Kidney (tissue), 14 donors: Measurements from ENCODE around the gene NACAD. TPM values are rescaled to one million over a fixed set of nuclear protein-coding genes. Genes with fewer than 3 reads are reported as not detected.

Experiments used
- DNase-seq, 5 donors: peaks; one replicate each; pipeline ENCODE4 v3.0.0-alpha.2; 2013 to 2020
- FAIRE-seq: peaks from 2 replicates; lab custom pipeline; 2012; peaks lifted over from hg19 to GRCh38; lab: Jason Lieb, UNC
- H3K27ac ChIP-seq, 2 donors: one replicate each; pipeline ENCODE4 v1.7.0; 2013; ENCODE audit warnings: low read depth in 2 of 2, low read length in 2 of 2, inconsistent platforms in 1 of 2
- H3K27me3 ChIP-seq: one replicate; pipeline ENCODE4 v1.7.1; 2013; ENCODE audit warnings: low read length, inconsistent platforms; ENCODE audit not compliant: control insufficient read depth, insufficient read depth
- H3K36me3 ChIP-seq, 3 donors: one replicate each; pipeline versions ENCODE4 v1.7.0 to v1.7.1; 2013; ENCODE audit warnings: low read length in 3 of 3, control low read depth in 1 of 3, inconsistent platforms in 1 of 3; ENCODE audit not compliant: insufficient read depth in 3 of 3, control insufficient read depth in 2 of 3
- H3K4me1 ChIP-seq, 3 donors: one replicate each; pipeline versions ENCODE4 v1.7.0 to v1.7.1; 2013; ENCODE audit warnings: low read length in 3 of 3, inconsistent platforms in 1 of 3, low read depth in 1 of 3; ENCODE audit not compliant: control insufficient read depth in 2 of 3, insufficient read depth in 2 of 3
- H3K4me3 ChIP-seq, 3 donors: one replicate each; pipeline versions ENCODE4 v1.7.0 to v1.8.1; 2013; ENCODE audit warnings: low read length in 3 of 3, control low read depth in 1 of 3, inconsistent platforms in 1 of 3
- H3K9ac ChIP-seq, 3 donors: one replicate each; pipeline versions ENCODE4 v1.7.0 to v1.7.1; 2013; ENCODE audit warnings: low read length in 3 of 3, control low read depth in 1 of 3, inconsistent platforms in 1 of 3
- H3K9me3 ChIP-seq, 3 donors: one replicate each; pipeline versions ENCODE4 v1.7.0 to v1.7.1; 2013; ENCODE audit warnings: low read length in 3 of 3, control low read depth in 1 of 3, inconsistent platforms in 1 of 3; ENCODE audit not compliant: control insufficient read depth in 2 of 3, insufficient read depth in 1 of 3
- CTCF ChIP-seq: IDR thresholded peaks from 3 replicates; pipeline ENCODE4 v1.5.1; 2012; ENCODE audit warnings: mild to moderate bottlenecking, moderate library complexity, borderline replicate concordance; ENCODE audit not compliant: insufficient read depth; ENCODE audit errors: extremely low read depth
- intact Hi-C: fragments of 100-400 bp; cut with DNase I; formaldehyde crosslinking; loops from one replicate; pipeline ENCODE4 v1.11.1; 2022
- polyA plus RNA-seq: library from polyadenylated mRNA; stranded (reverse); fragments of 350-450 nt; fragmentation: Illumina TruSeq; extraction: RNeasy Lipid Tissue Mini Kit (QIAGEN cat#74804); gene quantifications from one replicate; pipeline ENCODE4 v1.2.3, GENCODE V29; 2014; ENCODE audit warnings: low read depth, low replicate concordance; ENCODE audit not compliant: insufficient read depth
- total RNA-seq: library from RNA; stranded (reverse); fragmentation: NEBNext Ultra II Directional; extraction: Animal tissue kit (Norgen Biotek cat#: 25700); gene quantifications from one replicate; pipeline ENCODE4 v1.2.1, GENCODE V29; 2021
- donor health status: control.
- donor health status: control.
- donor health status: control.
- donor health status: control.
- donor health status: control.
- donor health status: DM: yes; HTN: yes; CAD: no.
- donor health status: Normal renal cell carcinoma (clear cell type).

The NACAD gene
- total and polyA plus RNA-seq, 2 donors from 2014 or later = 4.2 to 5.0 TPM

DNA sequence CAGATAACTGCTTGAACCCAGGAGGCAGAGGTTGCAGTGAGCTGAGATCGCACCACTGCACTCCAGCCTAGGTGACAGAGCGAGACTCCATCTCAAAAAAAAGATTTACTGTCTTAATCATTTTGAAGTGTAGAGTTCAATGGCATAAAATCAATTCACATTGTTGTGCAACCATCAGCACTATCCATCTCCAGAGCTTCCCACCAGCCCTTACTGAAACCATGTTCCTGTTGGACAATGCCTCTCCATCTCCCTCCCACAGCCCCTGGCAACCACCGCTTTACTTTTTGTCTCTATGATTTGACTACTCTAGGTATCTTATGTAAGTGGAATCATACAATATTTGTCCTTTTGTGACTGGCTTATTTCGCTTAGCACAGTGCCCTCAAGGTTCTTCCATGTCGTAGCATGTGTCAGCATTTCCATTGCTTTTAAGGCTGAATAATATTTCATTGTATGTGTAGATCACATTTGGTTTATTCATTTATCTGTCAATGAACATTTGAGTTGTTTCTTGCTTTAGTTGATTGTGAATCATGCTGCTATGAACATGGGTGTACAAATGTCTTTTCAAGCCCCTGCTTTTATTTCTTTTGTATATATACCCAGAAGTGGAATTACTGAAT lies 33.1 kb downstream of the NACAD start:
- Histone ChIP-seq H3K36me3 (peaks cover 0 to 2% (median 0%) of the 10 kb centered on the region in 3 donors), H3K4me3 (no peak overlapping the region), H3K27me3 (no peaks in the 10 kb centered on the region), H3K9me3 (no peaks in the 10 kb centered on the region), H3K4me1 (no peaks in the 10 kb centered on the region), H3K9ac (no peak overlapping the region), H3K27ac (no peak overlapping the region)
- DNase-seq (no peak), FAIRE-seq (no peak)
- intact Hi-C loops = no loop called here
- TF ChIP-seq CTCF = no peak

DNA sequence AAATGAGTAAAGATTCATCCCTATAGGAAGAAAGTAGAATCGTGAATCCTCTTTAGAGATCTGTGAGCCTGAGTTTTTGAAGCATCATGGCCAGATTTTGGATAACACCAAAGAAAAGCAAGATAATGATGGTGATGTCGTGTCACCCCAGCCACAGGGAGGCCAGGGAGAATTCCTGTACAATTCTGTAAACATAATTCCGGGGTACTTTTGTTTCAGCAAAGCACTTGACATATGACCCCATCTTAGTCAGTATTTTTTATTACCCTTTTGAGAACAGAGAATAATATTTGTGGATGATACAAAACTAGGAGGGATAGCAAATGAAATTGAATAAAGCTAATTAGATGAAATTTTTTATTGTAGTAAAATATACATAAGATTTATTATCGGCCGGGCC lies 33.8 kb downstream of the NACAD start:
- FAIRE-seq = no peak
- no peak for DNase-seq
- Histone ChIP-seq H3K4me3 (no peak overlapping the region), H3K27ac (no peak overlapping the region), H3K9ac (no peak overlapping the region), H3K4me1 (no peaks in the 10 kb centered on the region), H3K9me3 (no peaks in the 10 kb centered on the region), H3K36me3 (peaks cover 0 to 2% (median 0%) of the 10 kb centered on the region in 3 donors), H3K27me3 (no peaks in the 10 kb centered on the region)
- no peak for TF ChIP-seq CTCF
- intact Hi-C loops = no loop called here

DNA sequence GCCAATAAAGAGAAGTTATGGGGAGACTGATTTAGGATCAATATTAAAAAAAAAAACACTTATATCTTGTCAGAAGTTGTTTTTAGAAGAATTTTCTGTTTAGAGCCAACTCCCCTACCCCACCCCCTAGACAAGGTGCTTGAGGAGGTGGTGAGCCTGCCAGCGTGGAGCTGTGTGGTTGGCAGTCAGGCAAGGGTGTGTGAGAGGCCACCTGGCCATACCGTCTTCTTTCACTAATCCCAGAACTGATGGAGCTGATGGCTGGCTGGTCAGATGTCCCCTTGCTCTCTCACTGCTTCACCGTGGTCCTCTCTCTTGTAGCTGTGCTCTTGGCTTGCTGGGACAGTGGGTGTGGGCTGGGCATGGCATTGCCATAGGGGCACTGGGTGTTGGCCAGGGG lies 34.3 kb downstream of the NACAD start:
- no peak overlapping the region for H3K27ac ChIP-seq
- no peaks in the 10 kb centered on the region for H3K4me1 ChIP-seq
- no peaks in the 10 kb centered on the region for H3K9me3 ChIP-seq
- H3K9ac ChIP-seq = no peak overlapping the region
- peaks cover 0 to 4% (median 0%) of the 10 kb centered on the region in 3 donors for H3K36me3 ChIP-seq
- FAIRE-seq (no peak), DNase-seq (no peak)
- intact Hi-C loops = no loop called here
- no peak overlapping the region for H3K4me3 ChIP-seq
- H3K27me3 ChIP-seq = no peaks in the 10 kb centered on the region
- TF ChIP-seq CTCF = no peak

DNA sequence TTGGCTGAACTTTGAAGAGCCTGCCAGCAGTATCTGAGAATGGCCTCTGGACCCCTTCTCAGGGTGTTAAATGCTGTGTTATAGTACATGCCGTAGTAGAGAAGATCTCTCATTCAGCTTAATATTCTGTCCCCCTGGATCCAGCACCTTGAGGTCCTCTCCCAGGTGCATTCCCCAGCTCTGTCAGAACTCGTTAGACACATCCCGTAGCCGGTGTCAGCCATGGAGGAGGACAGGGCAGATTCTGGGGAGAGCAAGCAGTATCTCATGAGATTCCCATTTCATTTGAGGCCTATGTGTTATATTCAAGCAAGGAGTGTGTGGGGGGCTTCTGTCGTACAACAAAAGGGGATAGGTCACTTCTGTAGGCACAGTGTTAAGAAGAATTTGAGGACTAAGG lies 34.8 kb downstream of the NACAD start:
- Histone ChIP-seq H3K9ac (no peak overlapping the region), H3K4me3 (no peak overlapping the region), H3K36me3 (peaks cover 0 to 4% (median 0%) of the 10 kb centered on the region in 3 donors), H3K27me3 (no peaks in the 10 kb centered on the region), H3K27ac (no peak overlapping the region), H3K9me3 (no peaks in the 10 kb centered on the region), H3K4me1 (no peaks in the 10 kb centered on the region)
- TF ChIP-seq CTCF = no peak
- intact Hi-C loops = no loop called here
- no peak for FAIRE-seq
- no peak for DNase-seq
